Breast epithelium (tissue), 4 donors: Measurements from ENCODE around the gene FPR2. TPM values are rescaled to one million over a fixed set of nuclear protein-coding genes. Genes with fewer than 3 reads are reported as not detected.

Experiments used
- DNase-seq, 2 donors: peaks; one replicate each; pipeline ENCODE4 v3.0.0-alpha.2; 2019; ENCODE audit warnings: low spot score in 2 of 2
- H3K27ac ChIP-seq, 2 donors: fragments of 200-600 bp; sonication (generic) in 1 of 2; one replicate each; pipeline ENCODE4 v1.5.1; 2016 to 2019; ENCODE audit warnings: mild to moderate bottlenecking in 1 of 2
- H3K27me3 ChIP-seq, 2 donors: fragments of 200-600 bp; sonication (generic) in 1 of 2; one replicate each; pipeline versions ENCODE4 v1.5.1 to v1.6.0; 2017 to 2019; ENCODE audit warnings: control low read depth in 1 of 2, mild to moderate bottlenecking in 1 of 2
- H3K36me3 ChIP-seq: fragments of 200-600 bp; one replicate; pipeline ENCODE4 v1.5.1; 2019
- H3K4me1 ChIP-seq, 2 donors: fragments of 200-600 bp; sonication (generic); one replicate each; pipeline ENCODE4 v1.5.1; 2016 to 2019; ENCODE audit warnings: control low read depth in 1 of 2
- H3K4me3 ChIP-seq, 3 donors: fragments of 200-600 bp; sonication (generic); 1 replicate in 2 of 3; 2 replicates in 1 of 3; pipeline ENCODE4 v1.5.1; 2016 to 2019; ENCODE audit warnings: mild to moderate bottlenecking in 3 of 3, moderate library complexity in 2 of 3
- H3K9me3 ChIP-seq, 2 donors: fragments of 200-600 bp; sonication (generic) in 1 of 2; one replicate each; pipeline ENCODE4 v1.5.1; 2016 to 2019; ENCODE audit warnings: control low read depth in 1 of 2
- POLR2A ChIP-seq: fragments of 450-650 bp; IDR thresholded peaks from one replicate; pipeline ENCODE4 v1.6.1; 2016; ENCODE audit warnings: antibody characterized with exemption, mild to moderate bottlenecking, moderate library complexity
- POLR2AphosphoS5 ChIP-seq, 3 donors: sonication (generic); formaldehyde crosslinking; IDR thresholded peaks; one replicate each; pipeline ENCODE4 v1.6.1; 2017; ENCODE audit warnings: antibody characterized with exemption in 3 of 3
- intact Hi-C: fragments of 100-400 bp; cut with DNase I; formaldehyde crosslinking; loops from one replicate; pipeline ENCODE4 v1.15.1; 2023; ENCODE audit warnings: low total_unique reads
- total RNA-seq, 3 donors: library from RNA; depleted of rRNA; stranded (reverse); fragments of >200 nt; gene quantifications; one replicate each; pipeline ENCODE4 v1.1.0, GENCODE V29; 2016
- TF ChIP-seq, protein P1 (sequence below), 3 donors: fragments of 450-650 bp; IDR thresholded peaks; one replicate each; pipeline ENCODE4 v1.5.1; 2016 to 2017; ENCODE audit warnings: antibody characterized with exemption in 3 of 3, mild to moderate bottlenecking in 3 of 3, moderate library complexity in 3 of 3

FPR2 gene
- total RNA-seq, 3 donors from 2014 or later: 0.15 to 0.98 (median 0.32) TPM

GRCh38 chr19:51740356-51740755, 20.6 kb upstream of the FPR2 start:
- H3K27me3 ChIP-seq: peaks cover 0 to 30% of the 10 kb centered on the region in 2 donors
- intact Hi-C loops: no loop called here

DNA sequence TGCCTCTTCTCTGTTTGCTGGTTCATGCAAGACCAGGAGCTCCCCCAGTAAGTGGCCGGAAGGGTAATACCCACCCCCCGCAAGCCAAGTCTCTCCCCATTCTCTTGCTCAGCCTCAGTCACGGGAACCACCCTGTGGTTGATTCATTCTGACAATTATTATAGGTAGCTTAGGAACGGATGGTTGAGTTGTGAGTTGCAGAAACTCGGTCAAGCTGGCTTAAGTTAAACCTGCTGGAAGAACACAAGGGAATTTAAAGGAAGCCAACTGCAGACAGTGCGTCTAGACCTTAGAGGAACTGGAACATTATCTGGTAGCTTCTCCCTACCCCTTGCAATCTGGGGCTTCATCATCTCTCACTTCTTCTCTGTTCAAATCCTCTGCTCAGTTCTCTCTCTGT, 18.2 kb upstream of the FPR2 start:
- TF ChIP-seq, protein P1, sequence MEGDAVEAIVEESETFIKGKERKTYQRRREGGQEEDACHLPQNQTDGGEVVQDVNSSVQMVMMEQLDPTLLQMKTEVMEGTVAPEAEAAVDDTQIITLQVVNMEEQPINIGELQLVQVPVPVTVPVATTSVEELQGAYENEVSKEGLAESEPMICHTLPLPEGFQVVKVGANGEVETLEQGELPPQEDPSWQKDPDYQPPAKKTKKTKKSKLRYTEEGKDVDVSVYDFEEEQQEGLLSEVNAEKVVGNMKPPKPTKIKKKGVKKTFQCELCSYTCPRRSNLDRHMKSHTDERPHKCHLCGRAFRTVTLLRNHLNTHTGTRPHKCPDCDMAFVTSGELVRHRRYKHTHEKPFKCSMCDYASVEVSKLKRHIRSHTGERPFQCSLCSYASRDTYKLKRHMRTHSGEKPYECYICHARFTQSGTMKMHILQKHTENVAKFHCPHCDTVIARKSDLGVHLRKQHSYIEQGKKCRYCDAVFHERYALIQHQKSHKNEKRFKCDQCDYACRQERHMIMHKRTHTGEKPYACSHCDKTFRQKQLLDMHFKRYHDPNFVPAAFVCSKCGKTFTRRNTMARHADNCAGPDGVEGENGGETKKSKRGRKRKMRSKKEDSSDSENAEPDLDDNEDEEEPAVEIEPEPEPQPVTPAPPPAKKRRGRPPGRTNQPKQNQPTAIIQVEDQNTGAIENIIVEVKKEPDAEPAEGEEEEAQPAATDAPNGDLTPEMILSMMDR (IDR thresholded peaks at IDR 0.05): no peak
- TF ChIP-seq POLR2A (no peak), POLR2AphosphoS5 (IDR thresholded peaks at IDR 0.05) (no peak)
- no peaks in the 10 kb centered on the region for H3K36me3 ChIP-seq
- no peaks in the 10 kb centered on the region for H3K9me3 ChIP-seq
- DNase-seq: no peak
- H3K27me3 ChIP-seq: peaks cover 0 to 11% of the 10 kb centered on the region in 2 donors
- H3K27ac ChIP-seq: no peak overlapping the region
- intact Hi-C loops: no loop called here
- H3K4me1 ChIP-seq: no peaks in the 10 kb centered on the region
- no peak overlapping the region for H3K4me3 ChIP-seq

More at GRCh38 chr19:51740356-51740755, 20.6 kb upstream of the FPR2 start:
- no peak for TF ChIP-seq POLR2A
- no peak for TF ChIP-seq POLR2AphosphoS5 (IDR thresholded peaks at IDR 0.05)
- TF ChIP-seq, protein P1 (IDR thresholded peaks at IDR 0.05): no peak
- DNase-seq: no peak
- no peak overlapping the region for H3K27ac ChIP-seq
- H3K4me3 ChIP-seq: no peak overlapping the region
- no peaks in the 10 kb centered on the region for H3K9me3 ChIP-seq
- H3K36me3 ChIP-seq: no peaks in the 10 kb centered on the region
- no peaks in the 10 kb centered on the region for H3K4me1 ChIP-seq

- no peak for TF ChIP-seq POLR2A
- TF ChIP-seq POLR2AphosphoS5 (IDR thresholded peaks at IDR 0.05): no peak
- TF ChIP-seq, protein P1 (IDR thresholded peaks at IDR 0.05): no peak
Measured at GRCh38 chr19:51743405-51743804, 17.6 kb upstream of the FPR2 start.

GRCh38 chr19:51746731-51747130, 14.2 kb upstream of the FPR2 start:
- H3K27ac ChIP-seq: no peak overlapping the region
- DNase-seq: no peak
- TF ChIP-seq, protein P1 (IDR thresholded peaks at IDR 0.05): no peak
- TF ChIP-seq POLR2A (no peak), POLR2AphosphoS5 (IDR thresholded peaks at IDR 0.05) (no peak)
- H3K9me3 ChIP-seq: no peaks in the 10 kb centered on the region
- H3K27me3 ChIP-seq: no peaks in the 10 kb centered on the region
- intact Hi-C loops: no loop called here
- H3K4me1 ChIP-seq: no peaks in the 10 kb centered on the region
- H3K4me3 ChIP-seq: no peak overlapping the region
- no peaks in the 10 kb centered on the region for H3K36me3 ChIP-seq

More at GRCh38 chr19:51743405-51743804, 17.6 kb upstream of the FPR2 start:
- DNase-seq: no peak
- intact Hi-C loops: no loop called here
- Histone ChIP-seq H3K9me3 (no peaks in the 10 kb centered on the region), H3K27ac (no peak overlapping the region), H3K36me3 (no peaks in the 10 kb centered on the region), H3K4me3 (no peak overlapping the region), H3K27me3 (peaks cover 0 to 10% of the 10 kb centered on the region in 2 donors), H3K4me1 (no peaks in the 10 kb centered on the region)

DNA sequence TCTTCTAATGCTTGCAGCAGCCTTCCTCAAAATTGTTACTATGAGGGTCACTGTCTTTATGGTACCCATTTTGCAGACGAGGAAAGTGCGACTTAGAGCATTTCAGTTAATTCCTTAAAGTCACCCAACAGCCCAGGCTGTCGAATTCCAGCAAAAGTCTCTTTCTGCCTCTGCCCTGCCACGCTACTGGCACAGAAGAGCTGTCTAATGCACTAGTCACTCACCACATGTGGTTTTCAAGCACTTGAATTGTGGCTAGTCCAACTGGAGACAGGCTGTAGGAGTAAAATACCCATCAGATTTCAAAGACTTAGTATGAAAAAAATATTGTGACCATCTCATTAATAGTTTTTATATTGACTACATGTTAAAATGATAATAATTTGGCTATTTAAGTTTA, 11.0 kb upstream of the FPR2 start:
- intact Hi-C loops: no loop called here
- H3K27ac ChIP-seq: no peak overlapping the region
- DNase-seq: no peak
- H3K9me3 ChIP-seq: no peaks in the 10 kb centered on the region
- H3K36me3 ChIP-seq: no peaks in the 10 kb centered on the region
- H3K4me1 ChIP-seq: no peaks in the 10 kb centered on the region
- no peak overlapping the region for H3K4me3 ChIP-seq
- no peak for TF ChIP-seq POLR2AphosphoS5 (IDR thresholded peaks at IDR 0.05)
- no peak for TF ChIP-seq POLR2A
- TF ChIP-seq, protein P1 (IDR thresholded peaks at IDR 0.05): no peak
- H3K27me3 ChIP-seq: no peaks in the 10 kb centered on the region
